Measurements from ENCODE around the gene PLXDC1. TPM values are rescaled to one million over a fixed set of nuclear protein-coding genes. Genes with fewer than 3 reads are reported as not detected.

Gene PLXDC1
- polyA plus RNA-seq, 10 donors, result 4.0 to 14.0 (median 8.5) TPM

DNA sequence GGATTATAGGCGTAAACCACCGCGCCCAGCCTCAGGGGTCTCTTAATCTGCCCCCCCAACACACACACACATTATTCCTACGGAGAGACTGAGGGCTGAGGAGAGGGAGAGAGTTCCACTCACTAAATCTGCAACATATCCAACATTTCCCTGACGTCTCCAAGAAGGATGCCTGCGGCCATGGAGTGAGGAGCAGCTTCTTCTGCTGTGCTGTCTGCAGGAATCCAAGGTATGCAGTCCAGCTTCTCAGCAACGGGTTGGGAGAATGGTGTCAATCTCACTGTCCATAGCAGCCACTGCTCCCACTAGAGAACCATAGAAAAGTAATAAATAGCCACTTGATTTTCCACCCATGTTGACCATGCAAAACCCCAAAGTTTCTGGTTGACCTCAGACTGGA is 5.1 kb upstream of the PLXDC1 start:
- no peak for DNase-seq

- DNase-seq, result no peak
Observed at GRCh38 chr17:39155654-39156053, 4.2 kb upstream of the PLXDC1 start.

GRCh38 chr17:39153599-39154051 is 2.2 kb upstream of the PLXDC1 start:
- peak; percentile 90 to 97 (median 96) for DNase-seq

DNA sequence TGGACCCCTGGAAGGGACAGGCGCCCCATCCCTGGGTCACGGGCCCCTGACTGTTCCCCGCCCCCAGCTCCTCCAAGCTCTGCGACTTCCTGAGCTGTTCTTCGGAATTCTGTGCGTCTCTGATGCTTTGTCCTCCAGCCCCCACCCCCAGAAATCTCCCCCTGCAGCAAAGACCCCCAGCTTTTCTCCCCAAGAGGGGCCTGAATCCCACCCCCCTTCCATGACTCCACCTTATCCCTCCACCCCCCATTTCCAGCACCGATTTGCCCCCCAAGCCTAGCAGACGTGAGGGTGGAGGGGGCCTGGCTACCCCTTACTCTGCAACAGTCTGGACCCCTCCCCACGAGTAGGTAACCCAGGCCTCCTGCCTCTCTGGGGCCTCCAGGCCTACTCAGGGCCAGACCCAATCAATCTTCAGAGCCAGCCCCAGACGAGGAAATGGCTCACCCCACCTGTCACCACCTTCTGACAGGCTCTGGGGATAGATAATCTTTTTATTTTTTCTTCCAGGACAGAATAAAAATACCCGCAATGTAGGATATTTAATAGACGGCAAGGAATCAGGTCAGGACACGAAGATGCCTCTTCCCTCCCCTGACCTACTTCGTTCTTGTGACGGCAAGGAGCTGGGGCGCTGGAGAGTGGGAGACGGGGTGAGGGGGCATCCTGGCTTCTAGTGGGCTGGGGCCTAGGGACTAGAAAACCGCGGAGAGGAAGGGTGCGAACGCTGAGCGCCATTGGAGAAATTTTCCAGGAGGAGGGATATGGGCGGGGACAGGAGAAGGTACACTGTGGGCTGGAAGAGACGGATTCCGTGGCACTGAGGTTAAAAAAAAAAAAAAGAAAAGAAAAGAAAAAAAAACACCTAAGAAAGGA is 744 bp upstream of the PLXDC1 start:
- no peak for DNase-seq

GRCh38 chr17:39150795-39151149 is 665 bp downstream of the PLXDC1 start:
- peak in 1 of 3 donors; percentile 20 for DNase-seq

DNA sequence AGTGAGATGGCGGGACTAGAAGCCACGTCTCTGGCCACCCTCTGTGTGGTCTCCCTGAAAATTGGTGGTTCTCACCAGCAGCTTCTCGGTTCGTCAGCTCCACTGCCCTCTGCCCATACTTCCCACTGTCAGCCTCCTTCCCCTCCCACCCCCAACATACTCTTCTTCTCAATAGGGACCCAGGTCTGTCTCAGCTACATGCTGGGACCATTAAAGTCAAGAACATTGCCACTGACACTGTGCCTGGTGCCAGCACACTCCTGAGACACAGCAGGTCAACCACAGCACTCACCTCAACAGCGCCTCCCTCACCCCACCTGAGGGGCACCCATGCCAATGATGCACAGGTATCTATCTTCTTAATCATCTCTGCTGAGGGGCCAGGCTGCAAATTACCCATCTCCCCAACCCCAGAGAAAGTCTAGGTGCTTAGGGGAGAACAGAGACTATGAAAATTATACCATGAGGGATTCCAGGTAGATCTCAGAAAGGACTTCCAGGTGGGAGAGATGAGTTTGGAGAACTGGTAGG is 1.3 kb downstream of the PLXDC1 start:
- no peak for DNase-seq

GRCh38 chr17:39147221-39148185 is 3.9 kb downstream of the PLXDC1 start:
- peak in 1 of 3 donors; percentile 66 for DNase-seq

- DNase-seq, result no peak
Observed at GRCh38 chr17:39146273-39146672, 5.2 kb downstream of the PLXDC1 start.

GRCh38 chr17:39145143-39145542 is 6.3 kb downstream of the PLXDC1 start:
- DNase-seq, result peak in 1 of 3 donors; percentile 25

DNA sequence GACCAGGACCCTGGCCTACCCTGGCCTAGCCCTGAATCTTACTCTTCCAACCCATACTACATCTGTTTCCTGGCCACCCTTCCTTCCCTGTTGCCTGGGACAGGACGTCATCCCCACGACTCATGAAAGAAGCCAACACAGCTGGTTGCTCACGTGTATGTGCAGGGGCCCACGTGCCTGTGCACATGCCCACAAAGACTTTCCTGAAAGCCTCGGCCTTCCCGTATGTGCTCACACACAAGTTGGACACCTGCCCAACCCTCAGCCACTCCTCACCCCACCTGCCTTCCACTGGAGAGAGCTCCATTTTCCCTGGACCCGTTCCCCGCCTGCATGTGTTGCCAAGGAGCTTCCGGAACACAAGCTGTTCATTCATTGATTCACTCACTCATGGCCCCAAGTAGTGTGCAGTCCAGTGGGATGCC is 7.0 kb downstream of the PLXDC1 start:
- DNase-seq, result peak; percentile 92 to 98 (median 96)

- peak in 2 of 3 donors; percentile 91 to 95 for DNase-seq
Observed at GRCh38 chr17:39143552-39144093, 7.8 kb downstream of the PLXDC1 start.

- peak in 1 of 3 donors; percentile 14 for DNase-seq
Observed at GRCh38 chr17:39141915-39142664, 9.3 kb downstream of the PLXDC1 start.

DNA sequence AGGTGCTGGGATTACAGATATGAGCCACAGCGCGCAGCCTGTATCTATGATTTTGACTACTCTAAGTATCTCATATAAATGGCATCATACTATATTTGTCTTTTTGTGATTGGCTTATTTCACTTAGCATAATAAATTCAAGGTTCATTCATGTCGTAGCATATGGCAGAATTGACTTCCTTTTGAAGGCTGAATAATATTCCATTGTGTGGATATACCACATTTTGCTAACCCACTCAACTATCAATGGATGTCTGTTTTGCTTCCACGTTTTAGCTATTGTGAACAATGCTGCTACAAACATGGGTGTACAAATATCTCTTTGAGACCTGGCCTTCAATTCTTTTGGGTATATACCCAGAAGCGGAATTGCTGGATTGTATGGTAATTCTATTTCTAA is 10.1 kb downstream of the PLXDC1 start:
- no peak for DNase-seq

DNA sequence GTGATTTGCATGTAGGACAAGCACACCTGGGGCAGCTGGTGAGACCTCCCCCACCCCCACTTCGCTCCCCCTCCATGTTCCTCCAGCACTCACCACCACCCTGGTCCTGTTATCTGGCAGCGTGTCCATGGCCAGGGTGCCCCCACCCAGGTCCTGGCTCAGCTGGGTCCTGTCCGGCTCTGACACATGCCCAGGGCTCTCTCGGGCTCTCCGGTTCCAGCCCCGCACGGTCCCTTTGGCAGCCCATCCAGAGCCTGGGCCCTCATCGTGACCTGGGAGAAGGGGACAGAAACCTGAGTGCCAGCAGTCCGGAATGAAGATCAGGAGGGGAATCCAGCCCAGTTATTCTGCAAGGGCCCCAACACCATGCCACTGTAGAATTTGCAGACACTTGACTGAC is 11.9 kb downstream of the PLXDC1 start:
- no peak for DNase-seq

GRCh38 chr17:39139161-39139511 is 12.3 kb downstream of the PLXDC1 start:
- DNase-seq, result peak in 1 of 3 donors; percentile 56

DNA sequence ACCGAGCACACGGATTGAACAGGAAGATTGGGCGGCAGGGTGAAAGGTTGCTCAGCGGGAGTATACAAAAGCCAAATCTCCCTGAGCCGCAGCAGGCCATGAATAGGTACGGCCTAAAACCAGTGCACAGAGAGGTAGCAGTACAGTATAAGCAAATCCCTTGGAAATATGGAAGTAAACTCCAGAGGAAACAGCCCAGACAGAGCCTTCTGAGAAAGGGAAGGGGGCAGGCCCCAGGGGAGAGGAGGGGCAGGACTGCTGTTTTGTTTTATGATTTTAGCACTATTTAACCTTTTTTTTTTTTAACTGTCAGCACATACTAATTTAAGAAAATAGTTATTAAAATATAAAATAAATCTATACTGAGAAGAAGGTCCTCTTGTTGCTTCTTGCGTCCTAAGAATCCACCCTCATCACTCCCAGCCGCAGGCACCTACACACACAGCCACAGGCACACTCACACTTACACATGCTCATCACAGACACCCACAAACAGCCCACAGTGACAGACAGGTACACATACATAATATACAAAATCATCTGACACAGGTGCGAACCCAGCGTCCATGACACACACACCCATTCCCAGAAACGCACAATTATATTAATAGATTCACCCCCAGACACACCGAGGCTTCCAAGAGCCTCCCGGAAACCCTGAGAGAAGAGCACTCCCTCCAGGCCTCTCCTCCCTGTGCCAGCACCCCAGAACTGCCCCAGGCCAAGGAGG is 12.8 kb downstream of the PLXDC1 start:
- DNase-seq, result no peak

DNA sequence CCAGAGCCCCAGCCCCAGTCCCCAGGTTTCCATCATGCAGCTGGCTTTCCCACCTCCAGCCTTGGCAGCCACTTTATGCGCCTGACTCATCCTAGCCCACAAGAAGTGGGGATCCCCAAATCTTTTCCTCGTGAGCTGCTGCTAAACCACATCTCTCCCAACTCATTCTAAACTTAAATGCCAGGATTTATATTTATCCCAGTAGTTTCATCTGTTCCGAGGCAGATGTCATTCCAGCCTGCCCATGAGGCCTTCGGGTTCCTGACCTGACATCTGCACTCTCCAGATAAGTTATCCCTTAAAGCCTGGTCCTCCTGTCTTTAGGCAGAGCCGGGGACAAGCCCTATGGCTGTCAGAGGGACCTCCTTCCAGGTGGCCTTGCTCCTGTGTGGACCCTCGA is 16.6 kb downstream of the PLXDC1 start:
- no peak for DNase-seq

DNA sequence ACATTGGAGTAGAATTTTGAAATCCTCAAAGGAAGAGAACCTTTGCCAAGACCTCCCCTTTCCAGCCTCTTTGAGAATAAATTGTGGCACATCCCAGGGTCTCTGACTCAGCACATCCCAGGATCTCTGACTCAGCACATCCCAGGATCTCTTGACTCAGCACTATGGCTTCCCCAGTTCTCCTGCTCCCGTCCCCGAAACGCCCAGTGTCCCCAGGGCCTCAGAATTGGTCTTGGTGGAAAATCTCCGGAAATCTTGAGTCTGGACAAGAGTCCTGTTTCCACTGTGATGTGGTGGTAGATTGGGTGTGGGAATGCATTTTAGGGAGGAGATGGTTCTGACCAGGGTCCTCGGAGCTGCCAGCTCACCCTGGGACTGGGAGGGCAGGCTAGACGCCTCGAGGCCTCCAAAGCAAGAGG is 19.2 kb downstream of the PLXDC1 start:
- DNase-seq, result peak in 2 of 3 donors; percentile 58 to 74

DNA sequence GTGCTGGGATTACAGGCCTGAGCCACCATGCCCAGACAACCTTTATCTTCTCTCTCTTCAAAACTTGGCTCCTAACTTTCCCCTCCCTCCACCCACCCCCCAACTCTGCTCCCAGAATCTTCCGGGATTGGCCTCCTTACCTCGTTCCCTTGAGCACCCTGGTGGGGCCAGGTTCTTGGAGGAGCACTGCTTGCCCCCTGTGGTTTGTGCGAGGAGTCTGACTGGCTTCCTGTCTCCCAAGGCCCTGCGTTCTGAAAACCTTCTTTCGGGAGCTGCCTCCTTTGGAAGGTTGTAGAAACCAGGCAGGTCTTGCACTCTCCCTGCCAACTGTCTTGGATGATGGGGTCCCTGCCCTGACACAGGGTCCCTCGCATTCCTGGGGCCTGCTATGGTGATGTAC is 19.8 kb downstream of the PLXDC1 start:
- no peak for DNase-seq

DNA sequence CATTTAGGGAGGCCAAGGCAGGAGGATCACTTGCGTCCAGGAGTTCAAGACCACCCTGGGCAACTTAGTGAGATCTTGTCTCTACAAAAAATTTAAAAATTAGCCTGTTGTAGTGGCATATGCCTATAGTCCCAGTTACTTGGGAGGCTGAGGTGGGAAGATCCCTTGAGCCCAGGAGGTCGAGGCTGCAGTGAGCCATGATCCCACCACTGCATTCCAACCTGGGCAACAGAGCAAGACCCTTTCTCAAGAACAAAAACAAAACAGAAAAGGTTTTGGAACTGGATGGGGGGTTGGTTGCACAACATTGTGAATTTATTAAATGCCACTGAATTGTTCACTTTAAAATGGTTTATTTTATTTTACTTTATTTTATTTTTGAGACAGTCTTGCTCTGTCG is 21.2 kb downstream of the PLXDC1 start:
- DNase-seq, result no peak

All from muscle of back (tissue), 11 donors.